GM19463 (cell line): ENCODE measurements around the gene ARHGAP35.
"Not testable (repeated sequence)": the region's sequence is repeated elsewhere in the genome, so short reads cannot be mapped to it uniquely, and the experiment has no call there.

Experiments used
- ATAC-seq: cut with Tn5 transposase; IDR thresholded peaks from one replicate; pipeline ENCODE4 v1.9.1; 2021; ENCODE audit warnings: mild to moderate bottlenecking, moderate library complexity; ENCODE audit not compliant: unreplicated experiment

Gene ARHGAP35

DNA sequence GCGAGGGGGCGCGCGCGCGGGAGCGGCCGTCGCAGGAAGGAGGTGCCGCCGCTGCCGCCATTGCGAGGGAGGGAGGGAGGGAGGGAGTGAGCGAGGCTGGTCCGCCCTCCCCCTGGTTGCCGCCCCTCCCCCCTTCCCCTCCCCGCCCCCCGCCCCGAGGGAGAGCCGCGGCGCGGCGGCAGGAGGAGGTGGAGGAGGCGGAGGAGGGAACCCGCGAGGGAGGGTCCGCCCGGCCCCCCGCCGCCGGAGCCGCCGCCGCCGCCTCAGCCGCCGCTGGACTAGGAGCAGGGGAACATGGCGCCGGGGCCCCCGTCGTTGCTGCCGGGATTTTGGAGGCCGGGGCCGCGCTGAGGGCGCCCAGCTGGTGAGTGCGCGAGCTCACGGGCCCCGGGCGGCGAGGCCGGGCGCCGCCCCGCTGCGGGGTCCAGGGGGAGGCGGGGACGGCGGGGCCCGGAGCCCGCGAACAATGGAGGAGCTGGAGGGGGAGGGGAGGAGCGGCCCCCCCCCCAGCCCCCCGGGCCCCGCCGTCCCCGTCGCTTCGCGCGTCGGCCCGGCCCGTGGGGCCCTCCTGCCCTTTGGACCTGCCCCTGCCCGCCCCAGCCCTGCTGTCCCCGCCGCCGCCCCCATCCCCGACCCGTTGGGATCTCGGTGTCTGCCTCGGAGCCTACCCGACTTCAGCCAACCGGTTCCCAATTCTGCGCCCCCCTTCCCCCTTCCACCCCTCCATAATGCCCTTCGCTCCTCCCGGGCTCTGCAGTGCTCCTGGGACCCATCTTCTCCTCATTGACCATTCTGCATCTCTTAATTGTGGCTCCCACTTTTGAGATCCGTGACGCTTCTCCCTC, at the start of gene ARHGAP35:
ARHGAP35 (plus strand) TSS at position 152 of the 845 bp plus-strand sequence. CDS start 57,679 bp downstream, outside the sequence.
- peak; percentile 1 for ATAC-seq

- no peak for ATAC-seq
These were observed 47.6 kb upstream of the ARHGAP35 start for GRCh38 chr19:46812977-46813838.

DNA sequence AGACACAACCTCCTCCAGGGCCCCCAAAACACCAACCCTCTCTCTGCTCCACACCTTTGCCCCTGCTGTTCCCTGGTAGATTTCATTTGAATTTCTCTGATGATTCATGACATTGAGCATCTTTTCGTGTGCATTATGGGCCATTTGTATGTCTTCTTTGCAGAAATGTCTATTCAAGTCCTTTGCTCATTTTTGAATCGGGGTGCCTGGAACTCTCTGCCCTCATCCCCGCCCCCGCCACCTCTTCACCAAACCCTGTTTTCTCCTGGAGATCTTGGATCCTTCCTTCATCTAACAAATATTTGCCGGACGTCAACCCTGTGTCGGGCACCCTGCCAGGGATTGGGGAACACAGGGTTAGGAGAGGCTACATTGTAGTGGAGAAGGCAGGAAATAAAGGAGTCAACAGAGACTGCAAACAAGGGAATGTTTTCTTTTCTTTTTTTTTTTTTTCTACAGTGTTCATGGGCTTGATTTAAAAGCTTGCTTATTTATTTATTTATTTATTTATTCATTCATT, 46.9 kb upstream of the ARHGAP35 start:
- no peak for ATAC-seq

DNA sequence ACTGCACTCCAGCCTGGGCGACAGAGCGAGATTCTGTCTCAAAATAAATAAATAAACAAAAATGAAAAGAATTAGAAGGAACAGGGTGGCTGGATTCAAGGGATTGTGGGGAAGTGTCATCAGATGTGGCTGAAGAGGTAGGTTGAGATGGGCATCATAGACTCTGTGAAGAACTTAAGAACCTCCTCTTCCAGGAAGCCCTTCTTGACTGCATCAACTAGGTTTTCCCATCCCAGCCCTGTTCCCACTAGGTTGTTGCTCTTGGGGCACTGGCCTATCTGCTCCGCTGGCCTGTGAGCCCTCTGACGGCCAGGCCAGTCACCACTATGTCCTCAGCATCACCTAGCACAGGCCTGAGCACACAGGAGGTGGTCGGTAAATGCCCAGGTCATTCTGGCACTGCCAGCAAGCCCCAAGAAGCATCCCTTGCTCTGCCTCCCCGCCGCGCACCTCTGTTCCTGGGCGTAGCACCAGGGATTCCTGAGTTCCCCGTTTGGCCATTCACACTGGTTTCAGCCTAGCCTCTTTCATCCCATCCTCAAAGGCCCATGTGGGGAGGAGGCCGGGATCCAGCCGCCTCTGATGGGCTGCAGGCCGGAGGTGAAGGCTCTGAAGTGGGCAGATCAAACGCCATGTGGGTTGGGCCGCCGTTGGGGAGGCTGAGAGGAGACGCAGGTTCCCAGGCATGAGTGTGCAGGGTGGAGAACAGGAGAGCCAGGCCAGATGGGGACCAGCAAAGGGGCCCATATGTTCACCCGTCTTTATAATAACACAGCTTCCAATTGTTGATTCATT, 44.8 kb upstream of the ARHGAP35 start:
- no peak for ATAC-seq

- ATAC-seq = no peak
These were observed 42.0 kb upstream of the ARHGAP35 start for GRCh38 chr19:46818812-46819211.

GRCh38 chr19:46821512-46822409, 39.0 kb upstream of the ARHGAP35 start:
- no peak for ATAC-seq

GRCh38 chr19:46822410-46822787, 38.4 kb upstream of the ARHGAP35 start:
- not testable (repeated sequence) for ATAC-seq

DNA sequence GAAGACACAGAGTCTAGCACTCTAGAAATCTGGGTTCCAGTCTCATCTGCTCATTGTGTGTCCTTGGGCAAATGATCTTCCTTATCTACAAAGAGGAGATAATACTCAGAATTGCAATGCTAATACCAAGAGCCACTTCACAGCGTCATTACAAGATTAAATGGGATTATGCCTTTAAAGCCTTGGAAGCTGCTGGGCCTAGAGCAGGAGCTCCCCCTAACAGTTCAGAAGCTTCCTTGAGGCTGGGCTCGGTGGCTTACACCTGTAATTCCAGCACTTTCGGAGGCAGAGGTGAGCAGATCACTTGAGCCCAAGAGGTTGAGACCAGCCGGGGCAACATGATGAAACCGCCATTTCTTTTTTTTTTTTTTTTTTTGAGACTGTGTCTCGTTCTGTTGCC, 37.7 kb upstream of the ARHGAP35 start:
- ATAC-seq = no peak

DNA sequence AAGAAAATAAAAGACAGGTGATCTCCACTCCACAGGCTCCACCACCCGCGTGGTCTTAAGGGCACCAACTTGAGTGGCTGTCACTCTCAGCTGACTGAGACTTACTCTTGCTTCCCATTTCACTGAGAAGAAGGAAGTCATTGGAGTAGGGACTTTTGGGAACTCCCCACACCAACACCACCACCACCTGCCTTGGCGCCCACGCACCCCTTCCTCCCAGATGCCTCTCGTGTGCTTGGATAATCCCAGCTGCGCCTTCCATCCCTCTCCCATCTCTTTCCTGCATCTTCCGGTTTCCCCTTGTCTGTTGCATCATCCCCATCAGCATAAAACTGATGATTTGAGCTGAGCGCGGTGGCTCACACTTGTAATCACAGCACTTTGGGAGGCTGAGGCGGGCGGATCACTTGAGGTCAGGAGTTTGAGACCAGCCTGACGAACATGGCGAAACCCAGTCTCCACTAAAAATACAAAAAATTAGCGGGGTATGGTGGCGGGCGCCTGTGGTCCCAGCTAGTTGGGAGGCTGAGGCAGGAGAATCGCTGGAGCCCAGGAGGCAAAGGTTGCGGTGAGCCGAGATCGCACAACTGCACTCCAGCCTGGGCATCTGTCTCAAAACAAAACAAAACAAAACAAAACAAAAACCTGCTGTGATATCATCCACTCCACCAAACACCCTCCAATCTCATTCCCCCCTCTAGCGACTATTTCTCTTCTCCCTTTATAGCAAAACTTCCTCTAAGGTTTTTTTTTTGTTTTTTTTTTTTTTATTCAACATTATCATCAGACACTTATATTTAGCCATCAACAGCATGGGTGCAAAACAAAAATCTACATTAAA, 35.7 kb upstream of the ARHGAP35 start:
- no peak for ATAC-seq

DNA sequence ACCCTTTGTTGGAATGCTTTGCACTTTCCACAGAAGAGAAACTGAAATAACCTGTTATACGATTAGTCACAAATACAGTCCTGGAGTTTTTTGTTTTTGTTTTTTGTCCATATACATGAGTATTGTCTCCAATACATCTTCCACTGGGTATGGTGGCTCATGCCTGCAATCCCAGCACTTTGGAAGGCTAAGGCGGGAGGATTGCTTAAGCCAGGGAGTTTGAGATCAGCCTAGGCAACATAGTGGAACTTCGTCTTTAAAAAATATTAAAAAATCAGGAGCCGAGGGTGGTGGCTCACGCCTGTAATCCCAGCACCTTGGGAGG, 35.1 kb upstream of the ARHGAP35 start:
- no peak for ATAC-seq

- no peak for ATAC-seq
These were observed 32.3 kb upstream of the ARHGAP35 start for GRCh38 chr19:46828484-46828883.

- ATAC-seq = no peak
These were observed 29.9 kb upstream of the ARHGAP35 start for GRCh38 chr19:46830864-46831263.

- ATAC-seq = no peak
These were observed 26.7 kb upstream of the ARHGAP35 start for GRCh38 chr19:46834121-46834520.

- ATAC-seq = no peak
These were observed 25.8 kb upstream of the ARHGAP35 start for GRCh38 chr19:46834984-46835383.

DNA sequence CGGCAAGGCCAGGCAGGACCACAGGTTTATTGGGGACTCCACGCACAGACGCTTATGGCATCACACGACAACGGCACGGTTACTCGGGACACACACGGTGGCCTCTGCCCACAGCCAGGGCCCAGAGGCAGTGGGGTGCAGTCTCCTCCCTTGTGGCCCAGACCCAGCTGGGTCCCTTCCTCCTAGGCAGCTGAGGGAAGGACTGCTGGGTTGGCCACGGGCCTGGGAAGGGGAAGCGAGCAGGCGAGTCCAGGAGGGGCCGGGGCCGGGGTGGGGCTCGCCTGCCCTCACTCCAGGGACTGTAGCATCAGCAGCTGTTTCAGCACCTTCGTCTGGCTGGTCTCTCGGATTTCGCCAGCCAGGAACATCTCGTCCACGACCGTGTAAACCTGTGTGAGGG, 22.6 kb upstream of the ARHGAP35 start:
- ATAC-seq = no peak

DNA sequence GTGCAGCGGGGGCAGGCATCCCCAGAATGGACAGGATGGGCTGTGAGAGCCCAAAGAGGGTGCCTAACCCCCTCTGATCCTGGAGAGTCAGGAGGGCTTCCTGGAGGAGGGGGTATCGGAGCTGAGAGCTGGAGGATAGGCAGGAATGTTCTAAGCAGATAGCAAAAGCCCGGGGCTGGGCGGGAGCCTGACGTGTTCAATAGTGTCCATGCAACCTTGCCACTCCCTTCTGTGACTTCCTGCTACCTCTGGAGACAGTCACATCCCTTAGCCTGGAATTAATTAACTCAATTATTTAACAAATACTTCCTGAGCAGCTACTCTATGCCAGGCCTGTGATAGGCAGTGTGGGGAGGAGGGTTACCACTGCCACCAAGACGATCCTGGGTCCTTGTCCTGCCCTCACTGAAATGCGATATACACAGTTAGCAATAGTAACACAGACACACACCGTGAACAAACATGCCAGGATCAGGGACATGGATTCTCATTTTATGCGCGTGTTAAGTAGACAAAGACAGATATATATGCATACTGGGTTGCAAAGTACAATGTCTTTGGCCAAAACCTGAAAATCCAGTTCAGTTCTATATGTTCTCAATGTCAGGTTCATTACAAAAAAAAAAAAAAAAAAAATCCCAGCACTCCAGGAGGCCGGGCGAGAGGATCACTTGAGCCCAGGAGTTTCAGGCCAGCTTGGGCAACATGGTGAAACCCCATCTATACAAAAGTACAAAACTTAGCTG, 20.9 kb upstream of the ARHGAP35 start:
- ATAC-seq = no peak

GRCh38 chr19:46840498-46840942, 20.3 kb upstream of the ARHGAP35 start:
- ATAC-seq = no peak

GRCh38 chr19:46841458-46842083, 19.2 kb upstream of the ARHGAP35 start:
- no peak for ATAC-seq
